HG03139 (cell line): ENCODE data around the gene DMD.

Experiments used
- ATAC-seq: cut with Tn5 transposase; IDR thresholded peaks from one replicate; pipeline ENCODE4 v1.9.1; 2021; ENCODE audit not compliant: unreplicated experiment

Gene DMD

GRCh38 chrX:31154946-31155345, 2056.4 kb downstream of the DMD start:
- no peak for ATAC-seq

- ATAC-seq = no peak
These were observed 2057.8 kb downstream of the DMD start for GRCh38 chrX:31153475-31154047.

- no peak for ATAC-seq
These were observed 2064.2 kb downstream of the DMD start for GRCh38 chrX:31147175-31147574.

GRCh38 chrX:31139961-31140360, 2071.4 kb downstream of the DMD start:
- ATAC-seq = no peak

GRCh38 chrX:31138124-31138523, 2073.2 kb downstream of the DMD start:
- ATAC-seq = no peak

- peak; percentile 90 for ATAC-seq
These were observed 2075.2 kb downstream of the DMD start for GRCh38 chrX:31136144-31136611.

GRCh38 chrX:31132821-31133241, 2078.5 kb downstream of the DMD start:
- no peak for ATAC-seq

- no peak for ATAC-seq
These were observed 2080.7 kb downstream of the DMD start for GRCh38 chrX:31130457-31131220.

GRCh38 chrX:31128855-31129254, 2082.5 kb downstream of the DMD start:
- ATAC-seq = no peak

- ATAC-seq = no peak
These were observed 2083.6 kb downstream of the DMD start for GRCh38 chrX:31127716-31128115.

GRCh38 chrX:31126205-31126604, 2085.1 kb downstream of the DMD start:
- no peak for ATAC-seq

GRCh38 chrX:31124536-31124935, 2086.8 kb downstream of the DMD start:
- no peak for ATAC-seq

- ATAC-seq = no peak
These were observed 2088.0 kb downstream of the DMD start for GRCh38 chrX:31123335-31123734.

- no peak for ATAC-seq
These were observed 2094.1 kb downstream of the DMD start for GRCh38 chrX:31117266-31117665.

GRCh38 chrX:31115398-31115797, 2096.0 kb downstream of the DMD start:
- ATAC-seq = no peak

- no peak for ATAC-seq
These were observed 2096.5 kb downstream of the DMD start for GRCh38 chrX:31114858-31115257.

- ATAC-seq = no peak
These were observed 2098.9 kb downstream of the DMD start for GRCh38 chrX:31112226-31112999.

GRCh38 chrX:31110657-31111056, 2100.7 kb downstream of the DMD start:
- ATAC-seq = no peak

- ATAC-seq = peak; percentile 59
These were observed 2111.7 kb downstream of the DMD start for GRCh38 chrX:31099536-31100090.

GRCh38 chrX:31098079-31098478, 2113.3 kb downstream of the DMD start:
- no peak for ATAC-seq

- ATAC-seq = no peak
These were observed 2117.7 kb downstream of the DMD start for GRCh38 chrX:31093639-31093975.
